ENCODE data around the gene RPS6KA4. TPM values are rescaled to one million over a fixed set of nuclear protein-coding genes. Genes with fewer than 3 reads are reported as not detected.

RPS6KA4 gene
- polyA plus RNA-seq, 10 donors, result 9.7 to 15.8 (median 12.3) TPM

- no peak for DNase-seq
These were observed 5.9 kb downstream of the RPS6KA4 start for GRCh38 chr11:64364911-64365310.

GRCh38 chr11:64366751-64367150, 7.8 kb downstream of the RPS6KA4 start:
- DNase-seq, result no peak

- DNase-seq, result no peak
These were observed 9.1 kb downstream of the RPS6KA4 start for GRCh38 chr11:64367931-64368672.

GRCh38 chr11:64368673-64369074, 9.7 kb downstream of the RPS6KA4 start:
- DNase-seq, result no peak

GRCh38 chr11:64369440-64370421, 10.8 kb downstream of the RPS6KA4 start:
- DNase-seq, result no peak

GRCh38 chr11:64371201-64371600, 12.2 kb downstream of the RPS6KA4 start:
- no peak for DNase-seq

- no peak for DNase-seq
These were observed 13.1 kb downstream of the RPS6KA4 start for GRCh38 chr11:64372021-64372420.

GRCh38 chr11:64372802-64373597, 14.0 kb downstream of the RPS6KA4 start:
- DNase-seq, result no peak

GRCh38 chr11:64373598-64373974, 14.6 kb downstream of the RPS6KA4 start:
- DNase-seq, result no peak

- no peak for DNase-seq
These were observed 17.1 kb downstream of the RPS6KA4 start for GRCh38 chr11:64376071-64376470.

GRCh38 chr11:64378335-64378880, 19.4 kb downstream of the RPS6KA4 start:
- peak in 1 of 3 donors; percentile 51 for DNase-seq

- no peak for DNase-seq
These were observed 20.2 kb downstream of the RPS6KA4 start for GRCh38 chr11:64379160-64379559.

GRCh38 chr11:64379817-64380709, 21.1 kb downstream of the RPS6KA4 start:
- no peak for DNase-seq

GRCh38 chr11:64381350-64381749, 22.4 kb downstream of the RPS6KA4 start:
- DNase-seq, result no peak

GRCh38 chr11:64382047-64382446, 23.1 kb downstream of the RPS6KA4 start:
- no peak for DNase-seq

- DNase-seq, result no peak
These were observed 23.6 kb downstream of the RPS6KA4 start for GRCh38 chr11:64382586-64382985.

GRCh38 chr11:64383580-64383979, 24.6 kb downstream of the RPS6KA4 start:
- DNase-seq, result no peak

- DNase-seq, result no peak
These were observed 25.2 kb downstream of the RPS6KA4 start for GRCh38 chr11:64384028-64384737.

GRCh38 chr11:64384981-64385944, 26.3 kb downstream of the RPS6KA4 start:
- no peak for DNase-seq

All from muscle of back (tissue), 11 donors.